ENCODE results near the gene SPATA13.
"Not testable (repeated sequence)": the region's sequence is repeated elsewhere in the genome, so short reads cannot be mapped to it uniquely, and the experiment has no call there.

Gene SPATA13

DNA sequence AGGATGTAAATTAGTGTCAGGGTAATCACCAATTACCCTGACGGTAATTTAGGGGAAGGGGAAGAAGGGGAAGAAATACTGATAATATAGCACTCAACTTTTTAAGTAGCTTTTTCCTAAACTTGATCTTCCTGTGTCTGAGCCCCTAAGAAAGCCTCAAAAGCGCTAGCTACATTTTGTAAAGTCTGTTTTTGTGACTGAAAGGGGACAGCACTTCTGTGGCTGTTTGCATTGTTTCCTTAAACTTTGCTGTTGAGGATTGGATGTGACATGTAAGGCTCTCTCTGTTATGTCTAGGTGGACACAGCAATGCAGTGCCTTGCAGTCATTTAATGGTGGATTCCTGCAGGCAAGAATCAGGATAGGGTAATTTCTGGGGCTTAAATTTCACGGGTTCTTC is 42.8 kb downstream of the SPATA13 start:
- H3K36me3 Mint-ChIP-seq (ENCODE audit: low read depth): no peaks in the 10 kb centered on the region
- peak overlapping the region in 2 of 3 experiments; percentile 69 to 75 for H3K27ac Mint-ChIP-seq
- H3K9me3 Mint-ChIP-seq: no peaks in the 10 kb centered on the region
- TF ChIP-seq, protein P1, sequence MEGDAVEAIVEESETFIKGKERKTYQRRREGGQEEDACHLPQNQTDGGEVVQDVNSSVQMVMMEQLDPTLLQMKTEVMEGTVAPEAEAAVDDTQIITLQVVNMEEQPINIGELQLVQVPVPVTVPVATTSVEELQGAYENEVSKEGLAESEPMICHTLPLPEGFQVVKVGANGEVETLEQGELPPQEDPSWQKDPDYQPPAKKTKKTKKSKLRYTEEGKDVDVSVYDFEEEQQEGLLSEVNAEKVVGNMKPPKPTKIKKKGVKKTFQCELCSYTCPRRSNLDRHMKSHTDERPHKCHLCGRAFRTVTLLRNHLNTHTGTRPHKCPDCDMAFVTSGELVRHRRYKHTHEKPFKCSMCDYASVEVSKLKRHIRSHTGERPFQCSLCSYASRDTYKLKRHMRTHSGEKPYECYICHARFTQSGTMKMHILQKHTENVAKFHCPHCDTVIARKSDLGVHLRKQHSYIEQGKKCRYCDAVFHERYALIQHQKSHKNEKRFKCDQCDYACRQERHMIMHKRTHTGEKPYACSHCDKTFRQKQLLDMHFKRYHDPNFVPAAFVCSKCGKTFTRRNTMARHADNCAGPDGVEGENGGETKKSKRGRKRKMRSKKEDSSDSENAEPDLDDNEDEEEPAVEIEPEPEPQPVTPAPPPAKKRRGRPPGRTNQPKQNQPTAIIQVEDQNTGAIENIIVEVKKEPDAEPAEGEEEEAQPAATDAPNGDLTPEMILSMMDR (IDR thresholded peaks at IDR 0.05; ENCODE audit: unreplicated experiment in 3 of 3): no peak
- H3K27me3 Mint-ChIP-seq (ENCODE audit: low read depth): no peaks in the 10 kb centered on the region
- no peak overlapping the region for H3K4me3 Mint-ChIP-seq
- peaks cover 27% of the 10 kb centered on the region for H3K4me1 Mint-ChIP-seq

DNA sequence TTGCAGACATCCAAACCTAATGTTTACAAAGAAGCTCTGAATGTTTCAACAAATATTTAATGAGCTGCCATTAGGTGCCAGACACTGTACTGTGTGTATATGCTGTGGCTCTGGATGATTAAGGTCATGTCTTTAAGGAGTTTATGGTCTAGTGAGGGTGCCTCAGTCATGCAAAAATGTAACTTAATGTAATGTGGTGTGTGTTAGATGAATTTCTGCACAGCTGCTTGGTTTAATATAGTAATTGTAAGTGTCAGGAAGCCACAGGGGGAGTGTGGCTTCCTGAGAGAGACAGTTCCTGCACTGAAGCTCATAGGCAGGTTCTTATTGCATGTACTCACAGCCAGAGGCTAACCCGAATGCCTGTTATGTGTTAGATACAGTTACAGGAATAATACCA is 43.3 kb downstream of the SPATA13 start:
- TF ChIP-seq, protein P1 (IDR thresholded peaks at IDR 0.05; ENCODE audit: unreplicated experiment in 3 of 3): no peak
- peak overlapping the region; percentile 69 to 75 (median 75) for H3K27ac Mint-ChIP-seq
- H3K4me3 Mint-ChIP-seq: no peak overlapping the region
- H3K36me3 Mint-ChIP-seq (ENCODE audit: low read depth): no peaks in the 10 kb centered on the region
- no peaks in the 10 kb centered on the region for H3K9me3 Mint-ChIP-seq
- H3K27me3 Mint-ChIP-seq (ENCODE audit: low read depth): no peaks in the 10 kb centered on the region
- H3K4me1 Mint-ChIP-seq: peaks cover 32% of the 10 kb centered on the region

DNA sequence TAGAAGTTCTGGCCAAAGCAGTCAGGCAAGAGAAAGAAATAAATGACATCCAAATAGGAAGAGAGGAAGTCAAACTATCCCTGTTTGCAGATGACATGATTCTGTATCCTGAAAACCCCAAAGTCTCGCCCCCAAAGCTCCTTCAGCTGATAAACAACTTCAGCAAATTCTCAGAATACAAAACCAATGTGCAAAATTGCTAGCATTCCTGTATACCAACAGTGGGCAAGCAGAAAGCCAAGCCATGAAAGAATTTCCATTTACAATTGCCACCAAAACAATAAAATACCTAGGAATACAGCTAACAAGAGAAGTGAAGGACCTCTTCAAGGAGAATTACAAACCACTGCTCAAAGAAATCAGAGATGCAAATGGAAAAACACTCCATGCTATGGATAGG is 44.6 kb downstream of the SPATA13 start:
- H3K4me1 Mint-ChIP-seq: peaks cover 33% of the 10 kb centered on the region
- not testable (repeated sequence) for H3K4me3 Mint-ChIP-seq; H3K36me3 Mint-ChIP-seq (ENCODE audit: low read depth); H3K9me3 Mint-ChIP-seq; H3K27me3 Mint-ChIP-seq (ENCODE audit: low read depth)
- peak overlapping the region in 2 of 3 experiments; percentile 9 to 17 for H3K27ac Mint-ChIP-seq

DNA sequence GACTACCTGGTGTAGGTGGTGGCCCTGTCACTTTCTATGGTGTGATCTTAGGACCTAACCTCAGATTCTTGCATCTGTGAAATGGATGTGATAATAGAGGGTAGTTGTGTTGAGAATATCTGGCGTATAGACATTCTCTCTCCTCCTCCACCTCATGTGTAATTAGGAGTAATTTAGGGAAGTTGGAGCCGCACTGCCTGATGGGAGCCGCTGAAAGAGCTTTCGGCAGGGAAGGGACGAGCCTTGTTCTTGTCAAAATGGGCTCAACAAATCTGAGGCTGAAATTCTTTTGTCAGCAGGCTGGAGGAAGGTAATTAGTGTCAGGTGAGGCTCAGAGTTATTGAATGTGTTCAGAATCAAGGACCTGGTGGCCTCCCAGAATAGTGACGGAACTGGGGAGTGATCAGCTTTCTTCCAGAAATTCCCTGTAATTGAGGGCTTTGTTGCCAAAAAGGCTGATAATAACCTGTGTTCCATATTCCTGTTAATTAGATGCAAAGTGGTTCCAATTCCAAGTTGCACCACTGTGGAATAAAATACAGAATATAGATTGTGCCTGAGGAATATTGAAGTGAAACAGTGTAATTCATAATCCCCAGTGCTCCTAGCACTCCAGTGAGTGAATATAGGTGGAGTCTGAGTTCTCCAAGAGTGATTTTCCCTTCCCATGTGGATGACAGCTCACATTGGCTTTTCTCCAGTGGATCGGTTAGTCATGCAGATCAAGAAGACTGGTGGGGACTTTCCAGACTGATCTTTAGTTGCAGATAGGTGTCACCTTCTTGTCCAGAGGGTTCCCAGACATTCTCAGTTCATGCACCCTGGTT is 47.5 kb downstream of the SPATA13 start:
- TF ChIP-seq, protein P1 (IDR thresholded peaks at IDR 0.05; ENCODE audit: unreplicated experiment in 3 of 3): no peak
- Mint-ChIP-seq H3K4me3 (no peak overlapping the region), H3K27me3 (ENCODE audit: low read depth) (no peaks in the 10 kb centered on the region), H3K36me3 (ENCODE audit: low read depth) (no peaks in the 10 kb centered on the region), H3K27ac (peak overlapping the region; percentile 48 to 83 (median 78)), H3K4me1 (peaks cover 33% of the 10 kb centered on the region), H3K9me3 (no peaks in the 10 kb centered on the region)

DNA sequence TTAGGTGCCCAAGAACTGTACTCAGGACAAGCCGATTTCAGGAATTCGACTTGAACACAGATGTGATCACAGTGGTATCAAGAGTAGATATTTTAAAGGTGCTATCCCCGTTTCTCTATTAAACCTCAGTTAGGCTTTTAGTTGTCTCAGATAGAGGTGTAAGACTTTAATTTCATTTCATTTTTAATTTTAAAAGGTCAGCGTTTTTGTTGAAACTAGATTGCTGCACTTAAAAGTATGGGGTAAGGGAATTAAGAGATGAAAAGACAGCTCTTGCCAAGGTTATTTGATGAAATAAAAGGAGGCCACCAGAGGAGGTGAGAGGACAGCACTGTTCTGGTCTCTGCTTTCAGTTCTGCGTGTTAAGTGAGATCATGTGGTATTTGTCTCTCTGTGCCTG is 48.6 kb downstream of the SPATA13 start:
- peak overlapping the region in 2 of 3 experiments; percentile 35 to 83 for H3K27ac Mint-ChIP-seq
- no peaks in the 10 kb centered on the region for H3K9me3 Mint-ChIP-seq
- H3K4me1 Mint-ChIP-seq: peaks cover 23% of the 10 kb centered on the region

DNA sequence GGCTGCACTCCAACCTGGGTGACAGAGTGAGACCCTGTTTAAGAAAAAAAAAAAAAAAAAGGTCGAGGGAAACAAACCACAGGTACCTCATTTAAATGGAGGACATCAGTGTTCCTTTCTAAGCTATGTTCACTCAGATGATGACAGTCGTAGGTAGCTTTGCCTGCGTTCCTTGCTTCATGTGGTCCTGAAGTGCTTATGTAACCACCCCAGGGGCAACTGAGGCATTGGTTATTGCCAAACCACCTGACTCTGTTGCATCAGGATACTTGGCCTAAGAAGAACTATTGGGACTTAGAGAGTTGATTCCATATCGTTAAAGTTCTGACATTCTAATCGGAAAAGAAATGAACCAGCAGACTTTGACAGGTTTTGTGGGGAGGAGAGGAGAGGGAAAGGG is 51.7 kb downstream of the SPATA13 start:
- TF ChIP-seq, protein P1 (IDR thresholded peaks at IDR 0.05; ENCODE audit: unreplicated experiment in 3 of 3): no peak
- Mint-ChIP-seq H3K27ac (peak overlapping the region; percentile 5 to 19 (median 11)), H3K4me1 (peaks cover 34% of the 10 kb centered on the region), H3K9me3 (no peaks in the 10 kb centered on the region), H3K36me3 (ENCODE audit: low read depth) (peaks cover 3% of the 10 kb centered on the region), H3K4me3 (no peak overlapping the region), H3K27me3 (ENCODE audit: low read depth) (no peaks in the 10 kb centered on the region)

More for the DNA sequence above, 48.6 kb downstream of the SPATA13 start:
- TF ChIP-seq, protein P1 (IDR thresholded peaks at IDR 0.05; ENCODE audit: unreplicated experiment in 3 of 3): no peak
- no peaks in the 10 kb centered on the region for H3K36me3 Mint-ChIP-seq (ENCODE audit: low read depth)
- H3K4me3 Mint-ChIP-seq: no peak overlapping the region
- H3K27me3 Mint-ChIP-seq (ENCODE audit: low read depth): no peaks in the 10 kb centered on the region
